Activated naive CD4-positive, alpha-beta T cell treated with anti-CD3 and anti-CD28 coated beads, Interleukin-2, amount 10 ng/mL, durations not matched to agents 7 days and 5 days (primary cell): ENCODE results near the gene PAIP2.
A peak's percentile ranks its signal among the peaks of the same experiment; 100 is the strongest.
"Not testable (repeated sequence)": the region's sequence is repeated elsewhere in the genome, so short reads cannot be mapped to it uniquely, and the experiment has no call there.

ENCODE experiments used
- CTCF ChIA-PET: fragments of 350-600 bp; sonication (Branson Sonifier 250); formaldehyde crosslinking; loops from one replicate; lab custom pipeline; 2021; ENCODE audit warnings: antibody characterized with exemption; lab: Charles Lee
- DNase-seq: peaks from one replicate; pipeline ENCODE4 v3.0.0-alpha.2; 2020
- H3K27ac Mint-ChIP-seq: one replicate; pipeline ENCODE4 v1.8.0; 2021; ENCODE audit warnings: mild to moderate bottlenecking, moderate library complexity, mixed read lengths
- H3K27me3 Mint-ChIP-seq: one replicate; pipeline ENCODE4 v1.8.0; 2021; ENCODE audit warnings: mild to moderate bottlenecking, mixed read lengths
- H3K36me3 Mint-ChIP-seq: one replicate; pipeline ENCODE4 v1.8.0; 2021; ENCODE audit warnings: mixed read lengths
- H3K4me1 Mint-ChIP-seq: one replicate; pipeline ENCODE4 v1.8.0; 2021; ENCODE audit warnings: mixed read lengths
- H3K4me3 Mint-ChIP-seq: one replicate; pipeline ENCODE4 v1.8.0; 2021; ENCODE audit warnings: mild to moderate bottlenecking, moderate library complexity, mixed read lengths
- H3K9me3 Mint-ChIP-seq: one replicate; pipeline ENCODE4 v1.8.0; 2021; ENCODE audit warnings: mixed read lengths

PAIP2 gene

GRCh38 chr5:139408191-139408590, 66.5 kb downstream of the PAIP2 start:
- Mint-ChIP-seq H3K4me1 (peaks cover 39% of the 10 kb centered on the region), H3K4me3 (no peak overlapping the region), H3K27me3 (no peaks in the 10 kb centered on the region), H3K36me3 (peaks cover 4% of the 10 kb centered on the region), H3K9me3 (no peaks in the 10 kb centered on the region), H3K27ac (no peak overlapping the region)
- CTCF ChIA-PET = no interaction called here
- peak; percentile 15 for DNase-seq

GRCh38 chr5:139409116-139409515, 67.5 kb downstream of the PAIP2 start:
- H3K27me3 Mint-ChIP-seq, CTCF ChIA-PET, H3K36me3 Mint-ChIP-seq, H3K27ac Mint-ChIP-seq, H3K4me3 Mint-ChIP-seq, H3K9me3 Mint-ChIP-seq: not testable (repeated sequence)
- DNase-seq = peak; percentile 17
- H3K4me1 Mint-ChIP-seq = peaks cover 41% of the 10 kb centered on the region

GRCh38 chr5:139410121-139410992, 68.7 kb downstream of the PAIP2 start:
- Mint-ChIP-seq H3K4me1 (peaks cover 43% of the 10 kb centered on the region), H3K9me3 (no peaks in the 10 kb centered on the region), H3K27me3 (no peaks in the 10 kb centered on the region), H3K27ac (no peak overlapping the region), H3K36me3 (peaks cover 9% of the 10 kb centered on the region), H3K4me3 (no peak overlapping the region)
- no peak for DNase-seq
- CTCF ChIA-PET = interaction anchor here (0.7 to 1.4 kb wide), 6 partner anchors 10 to 155 kb away, joined by 3 to 5 read pairs (median 3); no protein-coding TSS in a partner anchor

GRCh38 chr5:139410993-139411828, 69.6 kb downstream of the PAIP2 start:
- H3K36me3 Mint-ChIP-seq = peaks cover 9% of the 10 kb centered on the region
- H3K27me3 Mint-ChIP-seq = no peaks in the 10 kb centered on the region
- peaks cover 50% of the 10 kb centered on the region for H3K4me1 Mint-ChIP-seq
- DNase-seq = peak; percentile 5
- CTCF ChIA-PET = interaction anchor here (0.8 to 1.4 kb wide), 6 partner anchors 10 to 154 kb away, joined by 3 to 5 read pairs (median 3); no protein-coding TSS in a partner anchor
- no peaks in the 10 kb centered on the region for H3K9me3 Mint-ChIP-seq
- H3K27ac Mint-ChIP-seq = no peak overlapping the region
- H3K4me3 Mint-ChIP-seq = no peak overlapping the region

- no peaks in the 10 kb centered on the region for H3K9me3 Mint-ChIP-seq
- H3K36me3 Mint-ChIP-seq = peaks cover 7% of the 10 kb centered on the region
- H3K4me1 Mint-ChIP-seq = peaks cover 48% of the 10 kb centered on the region
- H3K27ac Mint-ChIP-seq = no peak overlapping the region
- H3K4me3 Mint-ChIP-seq = no peak overlapping the region
- no peaks in the 10 kb centered on the region for H3K27me3 Mint-ChIP-seq
- DNase-seq = peak; percentile 1
- CTCF ChIA-PET = interaction anchor here (1.2 to 4.0 kb wide), 3 partner anchors 10 to 69 kb away, joined by 3 to 22 read pairs (median 11); partner anchors contain the start of genes SPATA24 and STING1
These were observed 71.5 kb downstream of the PAIP2 start for GRCh38 chr5:139413153-139413552.

GRCh38 chr5:139413963-139414362, 72.3 kb downstream of the PAIP2 start:
- Mint-ChIP-seq H3K27ac (peak overlapping the region; percentile 93), H3K9me3 (no peaks in the 10 kb centered on the region), H3K4me1 (peaks cover 56% of the 10 kb centered on the region), H3K4me3 (peak overlapping the region; percentile 24), H3K36me3 (peaks cover 11% of the 10 kb centered on the region), H3K27me3 (no peaks in the 10 kb centered on the region)
- CTCF ChIA-PET = interaction anchor here (0.7 to 4.0 kb wide), 6 partner anchors 9 to 352 kb away, joined by 3 to 23 read pairs (median 7); partner anchors contain the start of genes DNAJC18, SPATA24 and STING1
- DNase-seq = peak; percentile 33

GRCh38 chr5:139414581-139415130, 73.0 kb downstream of the PAIP2 start:
- peak; percentile 18 for DNase-seq
- H3K27ac Mint-ChIP-seq = peak overlapping the region; percentile 93
- no peak overlapping the region for H3K4me3 Mint-ChIP-seq
- CTCF ChIA-PET = interaction anchor here (0.7 to 4.0 kb wide), 5 partner anchors 9 to 351 kb away, joined by 3 to 23 read pairs (median 11); partner anchors contain the start of genes DNAJC18 and SPATA24
- peaks cover 58% of the 10 kb centered on the region for H3K4me1 Mint-ChIP-seq
- no peaks in the 10 kb centered on the region for H3K27me3 Mint-ChIP-seq
- H3K36me3 Mint-ChIP-seq = peaks cover 14% of the 10 kb centered on the region
- no peaks in the 10 kb centered on the region for H3K9me3 Mint-ChIP-seq

GRCh38 chr5:139415221-139415861, 73.7 kb downstream of the PAIP2 start:
- DNase-seq = peak; percentile 56
- Mint-ChIP-seq H3K9me3 (no peaks in the 10 kb centered on the region), H3K27me3 (no peaks in the 10 kb centered on the region), H3K27ac (peak overlapping the region; percentile 93), H3K4me1 (peaks cover 58% of the 10 kb centered on the region), H3K36me3 (peaks cover 14% of the 10 kb centered on the region), H3K4me3 (peak overlapping the region; percentile 47)
- CTCF ChIA-PET = interaction anchor here (0.6 to 4.0 kb wide), 6 partner anchors 8 to 102 kb away, joined by 3 to 23 read pairs (median 8); partner anchors contain the start of gene SPATA24

GRCh38 chr5:139415869-139416268, 74.2 kb downstream of the PAIP2 start:
- H3K4me3 Mint-ChIP-seq = peak overlapping the region; percentile 47
- H3K27me3 Mint-ChIP-seq = no peaks in the 10 kb centered on the region
- peaks cover 58% of the 10 kb centered on the region for H3K4me1 Mint-ChIP-seq
- CTCF ChIA-PET = interaction anchor here (0.6 to 4.0 kb wide), 5 partner anchors 9 to 102 kb away, joined by 3 to 23 read pairs (median 4); partner anchors contain the start of gene SPATA24
- no peaks in the 10 kb centered on the region for H3K9me3 Mint-ChIP-seq
- DNase-seq = peak; percentile 15
- H3K36me3 Mint-ChIP-seq = peaks cover 14% of the 10 kb centered on the region
- peak overlapping the region; percentile 93 for H3K27ac Mint-ChIP-seq

GRCh38 chr5:139416651-139417050, 75.0 kb downstream of the PAIP2 start:
- peaks cover 14% of the 10 kb centered on the region for H3K36me3 Mint-ChIP-seq
- no peaks in the 10 kb centered on the region for H3K9me3 Mint-ChIP-seq
- no peaks in the 10 kb centered on the region for H3K27me3 Mint-ChIP-seq
- CTCF ChIA-PET = interaction anchor here (1.2 to 4.0 kb wide), 3 partner anchors 13 to 97 kb away, joined by 3 to 23 read pairs (median 22); partner anchors contain the start of gene SPATA24
- H3K4me3 Mint-ChIP-seq = no peak overlapping the region
- DNase-seq = peak; percentile 6
- H3K4me1 Mint-ChIP-seq = peaks cover 58% of the 10 kb centered on the region
- peak overlapping the region; percentile 58 for H3K27ac Mint-ChIP-seq

- Mint-ChIP-seq H3K27ac (no peak overlapping the region), H3K36me3 (peaks cover 15% of the 10 kb centered on the region), H3K27me3 (no peaks in the 10 kb centered on the region), H3K9me3 (no peaks in the 10 kb centered on the region), H3K4me3 (no peak overlapping the region), H3K4me1 (peaks cover 60% of the 10 kb centered on the region)
- CTCF ChIA-PET = interaction anchor here (3.1 to 9.6 kb wide), 3 partner anchors 14 to 98 kb away, joined by 22 to 436 read pairs (median 23); partner anchors contain the start of gene SPATA24
- peak; percentile 20 for DNase-seq
These were observed 75.6 kb downstream of the PAIP2 start for GRCh38 chr5:139417214-139417613.

GRCh38 chr5:139418793-139419192, 77.1 kb downstream of the PAIP2 start:
- CTCF ChIA-PET = interaction anchor here (0.6 to 9.6 kb wide), 12 partner anchors 12 to 272 kb away, joined by 3 to 436 read pairs (median 4); no protein-coding TSS in a partner anchor
- H3K27ac Mint-ChIP-seq = no peak overlapping the region
- H3K27me3 Mint-ChIP-seq = no peaks in the 10 kb centered on the region
- H3K4me3 Mint-ChIP-seq = no peak overlapping the region
- peaks cover 52% of the 10 kb centered on the region for H3K4me1 Mint-ChIP-seq
- no peaks in the 10 kb centered on the region for H3K9me3 Mint-ChIP-seq
- peaks cover 17% of the 10 kb centered on the region for H3K36me3 Mint-ChIP-seq
- no peak for DNase-seq
